HG02623 (cell line): ENCODE results near the gene SNX25.
"Not testable (repeated sequence)": the region's sequence is repeated elsewhere in the genome, so short reads cannot be mapped to it uniquely, and the experiment has no call there.

ENCODE experiments used
- ATAC-seq: cut with Tn5 transposase; IDR thresholded peaks from one replicate; pipeline ENCODE4 v1.9.1; 2021; ENCODE audit warnings: moderate library complexity; ENCODE audit not compliant: unreplicated experiment

The SNX25 gene

GRCh38 chr4:185341377-185341776 is 132.0 kb downstream of the SNX25 start:
- ATAC-seq, result no peak

DNA sequence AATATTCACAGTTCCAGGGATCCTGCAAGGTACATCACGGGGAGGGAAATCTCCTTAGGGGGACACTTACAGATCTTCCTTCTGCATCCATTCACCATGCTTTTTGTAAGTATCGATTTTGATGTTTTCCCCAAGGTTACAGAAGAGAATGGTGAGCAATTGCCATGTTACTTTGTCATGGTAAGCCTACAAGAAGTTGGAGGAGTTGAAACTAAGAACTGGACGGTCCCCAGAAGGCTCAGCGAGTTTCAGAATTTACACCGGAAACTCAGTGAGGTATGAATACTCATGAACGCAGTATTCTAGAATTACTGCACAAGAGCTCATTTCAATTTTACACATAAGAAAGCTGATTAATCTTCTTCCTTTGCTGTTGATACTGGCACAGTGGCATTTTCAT is 132.4 kb downstream of the SNX25 start:
- ATAC-seq, result peak; percentile 64

DNA sequence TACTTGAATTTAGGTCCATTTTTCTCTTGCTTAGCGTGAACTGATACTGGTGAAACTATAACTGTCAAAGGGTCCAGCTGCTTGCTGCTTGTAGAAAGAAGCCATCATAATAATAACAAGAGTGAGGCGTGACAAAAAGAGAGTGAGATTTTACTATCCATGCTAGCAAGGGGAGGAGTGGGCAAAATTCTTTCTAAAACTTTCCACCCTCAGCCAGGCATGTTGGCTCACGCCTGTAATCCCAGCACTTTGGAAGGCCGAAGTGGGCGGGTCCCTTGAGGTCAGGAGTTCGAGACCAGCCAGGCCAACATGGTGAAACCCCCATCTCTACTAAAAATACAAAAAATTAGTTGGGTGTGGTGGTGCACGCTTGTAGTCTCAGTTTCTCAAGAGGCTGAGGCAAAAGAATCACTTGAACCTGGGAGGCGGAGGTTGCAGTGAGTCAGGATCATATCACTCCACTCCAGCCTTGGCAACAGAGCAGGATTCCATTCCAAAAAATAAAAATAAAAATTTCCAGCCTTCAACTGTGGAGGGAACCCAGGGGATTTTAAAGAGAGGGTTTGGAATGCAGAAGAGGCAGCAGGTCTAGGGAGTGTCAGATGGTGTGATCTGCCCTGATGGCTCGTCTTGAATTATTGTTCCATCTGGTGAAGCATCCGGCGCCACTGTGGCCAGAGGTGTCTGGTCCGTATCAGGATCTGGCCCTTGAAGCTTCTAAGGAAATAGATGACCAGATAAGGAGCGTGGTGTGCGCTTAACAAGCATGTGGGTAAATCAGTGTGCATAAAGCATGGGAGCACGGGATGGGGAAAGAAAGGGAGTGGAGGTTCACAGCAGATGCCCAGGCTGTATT is 134.6 kb downstream of the SNX25 start:
- no peak for ATAC-seq

DNA sequence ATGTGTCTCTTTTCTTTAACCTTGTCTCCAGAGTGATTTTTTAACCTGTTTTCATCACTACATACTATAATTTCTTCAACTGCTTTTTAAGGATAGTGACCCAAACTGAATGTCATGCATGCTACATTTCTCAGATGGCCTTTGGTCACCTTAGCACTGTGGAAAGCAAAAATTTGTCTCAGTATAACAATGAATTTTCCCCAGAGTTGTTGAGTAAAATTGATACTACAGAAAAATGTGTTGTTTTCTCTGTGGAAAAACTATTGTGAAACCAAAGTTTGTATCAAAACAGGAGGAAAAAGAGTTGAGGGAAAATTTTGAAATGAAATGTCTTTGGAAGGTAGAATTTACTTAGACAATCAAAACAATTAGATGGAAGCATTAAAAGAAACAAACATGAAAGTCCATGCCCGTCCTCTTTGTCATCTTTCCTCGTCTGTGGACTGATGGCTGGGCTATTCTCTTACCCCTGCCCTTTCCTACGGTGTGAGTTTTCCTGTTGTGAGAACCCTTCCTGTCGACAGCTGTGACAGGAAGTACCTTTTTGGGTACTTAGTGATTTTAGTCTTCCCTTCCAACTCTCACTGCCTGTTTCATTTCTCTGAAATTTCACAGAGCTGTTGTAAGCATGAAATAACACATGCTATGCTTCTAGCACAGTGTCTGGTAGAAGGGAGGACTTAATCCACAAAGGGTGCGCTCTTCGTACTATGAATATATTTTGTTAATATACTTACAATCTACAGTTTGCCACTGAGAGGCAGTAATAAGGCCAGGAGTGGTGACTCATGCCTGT is 135.5 kb downstream of the SNX25 start:
- ATAC-seq, result peak; percentile 51

GRCh38 chr4:185346975-185347601 is 137.7 kb downstream of the SNX25 start:
- ATAC-seq, result no peak

- no peak for ATAC-seq
Observed at GRCh38 chr4:185351691-185352090, 142.3 kb downstream of the SNX25 start.

- ATAC-seq, result no peak
Observed at GRCh38 chr4:185352202-185352601, 142.8 kb downstream of the SNX25 start.

DNA sequence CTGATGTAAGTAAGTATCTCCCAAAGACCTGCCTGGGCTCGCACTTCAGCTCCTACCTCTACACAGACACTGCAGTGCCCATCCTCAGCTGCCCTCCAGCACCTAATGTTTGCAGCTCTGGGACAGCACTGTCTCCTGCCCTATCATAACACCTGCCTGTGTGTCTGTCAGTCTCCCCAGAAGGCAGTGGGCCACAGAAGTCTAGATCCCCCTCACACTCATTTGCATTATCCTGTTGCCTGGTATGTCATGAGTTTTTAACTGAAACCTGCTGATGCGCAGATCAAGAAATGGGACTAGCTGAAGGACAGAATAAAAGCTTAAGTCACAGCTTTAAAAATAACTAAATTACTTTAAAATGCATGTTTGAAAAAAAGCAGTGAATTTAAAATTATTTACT is 143.3 kb downstream of the SNX25 start:
- ATAC-seq, result no peak

- no peak for ATAC-seq
Observed at GRCh38 chr4:185357211-185357610, 147.8 kb downstream of the SNX25 start.

GRCh38 chr4:185357733-185358440 is 148.5 kb downstream of the SNX25 start:
- no peak for ATAC-seq

GRCh38 chr4:185358514-185358913 is 149.1 kb downstream of the SNX25 start:
- ATAC-seq, result no peak

DNA sequence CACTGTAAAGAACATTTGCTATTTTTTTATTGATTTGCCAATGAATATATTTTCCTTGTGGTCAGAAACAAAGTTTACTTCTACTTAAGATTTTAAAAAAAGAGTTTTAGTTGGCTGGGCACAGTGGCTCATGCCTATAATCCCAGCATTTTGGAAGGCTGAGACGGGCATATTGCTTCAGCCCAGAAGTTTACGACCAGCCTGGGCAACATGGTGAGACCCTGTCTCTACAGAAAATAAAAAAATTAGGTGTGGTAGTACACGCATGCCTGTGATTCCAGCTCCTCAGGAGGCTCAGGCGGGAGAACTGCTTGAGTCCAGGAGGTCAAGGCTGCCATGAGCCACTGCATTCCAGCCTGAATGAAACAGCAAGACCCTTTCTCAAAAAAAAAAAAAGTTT is 149.6 kb downstream of the SNX25 start:
- no peak for ATAC-seq

DNA sequence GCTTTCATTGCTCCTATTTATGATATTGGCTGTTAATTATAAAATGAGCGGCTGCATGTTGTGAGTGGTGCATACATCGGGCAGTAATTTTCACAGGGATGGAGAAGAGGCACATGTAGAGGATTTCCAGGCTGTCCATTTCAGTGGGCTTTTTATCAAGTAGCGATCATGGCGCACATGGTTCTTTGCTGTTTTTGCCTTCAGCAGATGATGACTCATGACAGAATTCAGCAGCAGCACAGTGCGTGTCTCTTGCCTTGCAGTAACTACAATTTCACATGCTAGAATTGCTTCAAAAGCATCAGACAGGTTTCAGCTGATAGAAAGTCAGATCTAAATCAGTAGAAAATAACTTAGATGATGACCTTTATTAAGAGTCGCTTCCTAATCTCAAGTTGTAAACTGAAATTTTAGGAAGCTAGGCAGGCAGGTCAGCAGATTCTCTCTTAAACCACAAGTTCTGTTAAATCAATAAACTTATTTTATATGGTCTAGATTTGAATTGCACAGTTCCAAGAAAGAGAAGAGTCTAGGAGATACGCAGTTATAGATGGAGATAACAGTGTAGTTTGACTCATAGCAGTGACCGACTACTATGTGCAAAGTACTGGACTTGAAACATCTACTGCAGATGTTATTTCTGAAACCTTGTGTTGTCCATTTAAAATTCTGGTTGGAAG is 150.5 kb downstream of the SNX25 start:
- ATAC-seq, result no peak

- ATAC-seq, result no peak
Observed at GRCh38 chr4:185361872-185362271, 152.5 kb downstream of the SNX25 start.

GRCh38 chr4:185362570-185362969 is 153.2 kb downstream of the SNX25 start:
- ATAC-seq, result not testable (repeated sequence)

GRCh38 chr4:185363251-185363650 is 153.9 kb downstream of the SNX25 start:
- ATAC-seq, result no peak

- no peak for ATAC-seq
Observed at GRCh38 chr4:185364886-185365285, 155.5 kb downstream of the SNX25 start.

GRCh38 chr4:185369731-185370130 is 160.3 kb downstream of the SNX25 start:
- ATAC-seq, result no peak

- ATAC-seq, result no peak
Observed at GRCh38 chr4:185370268-185370949, 161.0 kb downstream of the SNX25 start.

DNA sequence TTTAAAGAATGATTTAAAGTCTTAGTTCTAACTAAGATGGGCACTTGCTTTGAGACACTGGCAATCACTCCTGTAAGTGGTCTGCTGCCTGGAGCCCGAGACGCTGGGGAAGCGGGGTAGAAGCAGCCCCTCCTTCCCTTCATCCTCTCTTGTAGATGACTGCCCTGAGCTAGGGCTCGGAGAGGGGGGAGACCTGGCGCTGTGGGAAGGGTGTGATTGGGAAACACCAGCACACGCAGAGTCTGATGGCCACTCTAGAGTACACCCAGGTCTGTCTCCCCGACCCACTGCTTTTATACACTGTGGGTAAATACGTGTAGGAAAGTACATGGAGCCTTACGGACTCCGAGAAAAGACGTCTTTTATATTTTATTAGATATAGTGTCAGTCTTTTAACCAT is 162.3 kb downstream of the SNX25 start:
- ATAC-seq, result no peak
